ENCODE measurements around the gene HLA-DOA.

DNA sequence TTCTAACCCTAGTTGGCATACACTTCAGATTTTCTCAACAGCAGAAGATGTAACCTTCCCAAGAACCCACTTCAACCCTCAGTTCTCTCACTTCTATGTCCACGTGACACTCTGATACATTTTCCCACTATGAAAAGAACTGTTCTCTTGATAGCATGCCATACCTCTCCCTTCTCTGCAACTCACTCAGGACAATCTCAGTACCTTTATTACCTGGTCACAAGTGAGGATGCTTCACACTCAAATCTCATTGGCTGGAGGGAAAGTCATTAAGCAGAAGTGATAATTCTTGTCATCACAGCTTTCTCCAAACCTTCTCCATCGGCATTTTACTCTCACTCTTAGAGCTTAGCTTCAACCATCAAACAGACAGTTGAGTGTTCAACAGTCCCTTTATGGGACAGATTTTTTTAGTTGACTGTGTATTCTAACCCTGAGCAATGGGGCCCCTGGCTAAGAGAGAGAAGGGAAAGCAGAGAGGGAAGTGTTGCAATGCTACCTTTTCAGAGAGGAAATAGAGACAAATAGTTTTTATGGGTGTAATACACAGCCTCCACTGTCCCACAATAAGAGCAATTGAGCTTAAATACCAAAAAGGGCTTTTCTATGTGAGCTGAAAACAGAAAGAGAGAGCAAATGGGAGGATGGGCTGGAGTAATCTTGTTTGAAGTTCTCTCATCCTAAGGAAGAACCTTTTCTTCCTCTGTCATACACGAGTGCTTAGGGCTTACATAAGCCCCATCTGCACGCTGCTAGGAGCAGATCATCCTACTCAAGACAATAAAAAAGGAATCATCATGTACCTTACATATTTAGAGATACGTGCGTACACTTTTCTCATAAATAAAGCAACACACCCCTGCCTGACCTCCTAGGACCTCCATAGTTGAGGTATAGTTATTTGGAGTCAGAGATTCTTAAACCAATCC is 48.1 kb upstream of the HLA-DOA start:
- TF ChIP-seq CTCF (IDR thresholded peaks at IDR 0.05) (no peak), POLR2A (IDR thresholded peaks at IDR 0.05) (no peak)

All from adrenal gland (tissue), 5 donors.